Stimulated activated CD8-positive, alpha-beta memory T cell treated with anti-CD3 and anti-CD28 coated beads, Interleukin-12 subunit alpha, Interleukin-12 subunit beta, amount 100 ng/mL, for 24 hours (primary cell): Measurements from ENCODE around the gene TOMT.
"Not testable (repeated sequence)": the region's sequence is repeated elsewhere in the genome, so short reads cannot be mapped to it uniquely, and the experiment has no call there.

ENCODE experiments used
- DNase-seq: peaks from one replicate; pipeline ENCODE4 v3.0.0-alpha.2; 2020; ENCODE audit errors: extremely low read depth

Gene TOMT

GRCh38 chr11:72124046-72124445, 18.3 kb downstream of the TOMT start:
- DNase-seq = no peak

GRCh38 chr11:72125956-72126355, 20.2 kb downstream of the TOMT start:
- DNase-seq = no peak

- no peak for DNase-seq
These were observed 22.2 kb downstream of the TOMT start for GRCh38 chr11:72127923-72128322.

GRCh38 chr11:72129381-72129780, 23.7 kb downstream of the TOMT start:
- DNase-seq = no peak

- no peak for DNase-seq
These were observed 26.9 kb downstream of the TOMT start for GRCh38 chr11:72132646-72133045.

GRCh38 chr11:72135473-72135872, 29.7 kb downstream of the TOMT start, which contains the start of gene FOLR3:
TSS of gene FOLR3 (plus strand) at chr11:72135725. CDS start at chr11:72135953, 228 bp downstream.
- DNase-seq = not testable (repeated sequence)

- DNase-seq = no peak
These were observed 30.4 kb downstream of the TOMT start for GRCh38 chr11:72135891-72136683.

- no peak for DNase-seq
These were observed 31.0 kb downstream of the TOMT start for GRCh38 chr11:72136684-72137262.

GRCh38 chr11:72138821-72139390, 33.2 kb downstream of the TOMT start:
- DNase-seq = no peak

GRCh38 chr11:72139500-72139899, 33.8 kb downstream of the TOMT start:
- no peak for DNase-seq

- no peak for DNase-seq
These were observed 34.9 kb downstream of the TOMT start for GRCh38 chr11:72140661-72141060.

- DNase-seq = no peak
These were observed 35.3 kb downstream of the TOMT start for GRCh38 chr11:72141066-72141465.

GRCh38 chr11:72142086-72142485, 36.4 kb downstream of the TOMT start:
- DNase-seq = not testable (repeated sequence)

- DNase-seq = not testable (repeated sequence)
These were observed 36.8 kb downstream of the TOMT start for GRCh38 chr11:72142543-72142942.

- no peak for DNase-seq
These were observed 39.3 kb downstream of the TOMT start for GRCh38 chr11:72144807-72145565.

GRCh38 chr11:72146625-72147024, 40.9 kb downstream of the TOMT start:
- no peak for DNase-seq

- no peak for DNase-seq
These were observed 45.2 kb downstream of the TOMT start for GRCh38 chr11:72150882-72151281.

- not testable (repeated sequence) for DNase-seq
These were observed 48.1 kb downstream of the TOMT start for GRCh38 chr11:72153874-72154273.

- no peak for DNase-seq
These were observed 49.1 kb downstream of the TOMT start for GRCh38 chr11:72154816-72155215.

- DNase-seq = no peak
These were observed 50.0 kb downstream of the TOMT start for GRCh38 chr11:72155751-72156150.

GRCh38 chr11:72157131-72157530, 51.4 kb downstream of the TOMT start:
- no peak for DNase-seq
